Measurements from ENCODE around the gene LRRC18. TPM values are rescaled to one million over a fixed set of nuclear protein-coding genes. Genes with fewer than 3 reads are reported as not detected.

The LRRC18 gene
- total and polyA plus RNA-seq, 10 of the 15 experiments (the other 5 are each of a cell fraction or from before 2014, with no cell fraction given) = 0.16 to 0.47 (median 0.24) TPM; not detected in 6

GRCh38 chr10:48932831-48933664, 6.6 kb downstream of the LRRC18 start:
- no peak for DNase-seq (ENCODE audit: low read depth, low spot score)
- BruUV-seq (replicated peaks) = no TSS peak
- WGBS (ENCODE audit: insufficient coverage, insufficient replicate concordance, low lambda C conversion rate, missing lambda C conversion rate) = 96% methylated on average over 7 of the region's 7 CpGs
- ChIA-PET CTCF (interaction anchor here (0.7 kb wide), 1 partner anchor 168 kb away, joined by 3 read pairs; no protein-coding TSS in a partner anchor), RAD21 (ENCODE audit: unreplicated experiment) (no interaction called here), POLR2A (no interaction called here), SMC1A (ENCODE audit: uncharacterized antibody, unreplicated experiment) (interaction anchor here (0.6 to 1.1 kb wide), 2 partner anchors 119 to 276 kb away, joined by 4 to 5 read pairs; no protein-coding TSS in a partner anchor)
- H3K4me1 ChIP-seq (ENCODE audit: control insufficient read depth, insufficient read depth, low read length) = no peaks in the 10 kb centered on the region
- no peak for FAIRE-seq
- H3K27me3 ChIP-seq (replicated peaks in 1 of 2; ENCODE audit: control insufficient read depth in 2 of 2, insufficient read depth in 2 of 2, low read length in 1 of 2) = no peaks in the 10 kb centered on the region
- peaks cover 0 to 6% of the 10 kb centered on the region in 2 experiments; a peak in 3 of 4 replicates for H3K36me3 ChIP-seq (ENCODE audit: control insufficient read depth in 2 of 2, insufficient read depth in 2 of 2, low read length in 1 of 2)
- no peak overlapping the region for H2AFZ ChIP-seq (ENCODE audit: control insufficient read depth, low read depth, low read length)
- no peaks in the 10 kb centered on the region for H3K9me3 ChIP-seq (replicated peaks; ENCODE audit: control insufficient read depth, insufficient read depth, low read length)
- no peaks in the 10 kb centered on the region for H3K79me2 ChIP-seq (ENCODE audit: control insufficient read depth, insufficient read depth, low read length)
- no peak overlapping the region for H3K9ac ChIP-seq (ENCODE audit: control insufficient read depth, insufficient read depth, low read length)
- no peak for TF ChIP-seq SP1 (IDR thresholded peaks at IDR 0.05; ENCODE audit: low read depth, low read length)
- no peak for TF ChIP-seq EZH2 (IDR thresholded peaks at IDR 0.05; ENCODE audit: borderline replicate concordance, control insufficient read depth, low read depth, low read length)
- no peak for TF ChIP-seq POLR2A (IDR thresholded peaks at IDR 0.05; ENCODE audit: low read depth, low read length)
- no peak for TF ChIP-seq ZBED1 (IDR thresholded peaks at IDR 0.05; ENCODE audit: borderline replicate concordance)
- no peak for TF ChIP-seq NFIC (IDR thresholded peaks at IDR 0.05; ENCODE audit: low read depth, low read length)
- no peak for TF ChIP-seq PAX5 (IDR thresholded peaks at IDR 0.05; ENCODE audit: borderline replicate concordance, low read depth, low read length)
- TF ChIP-seq TARDBP (IDR thresholded peaks at IDR 0.05; ENCODE audit: borderline replicate concordance) = no peak
- no peak for TF ChIP-seq DPF2 (IDR thresholded peaks at IDR 0.05)
- TF ChIP-seq SIX5 (IDR thresholded peaks at IDR 0.05; ENCODE audit: low read depth, low read length, severe bottlenecking) = no peak
- TF ChIP-seq NFYA (IDR thresholded peaks at IDR 0.05; ENCODE audit: borderline replicate concordance, low read depth, low read length) = no peak
- TF ChIP-seq RCOR1 (conservative IDR thresholded peaks at IDR 0.05; ENCODE audit: low read depth, low read length) = no peak
- no peak for TF ChIP-seq POLR2AphosphoS5 (IDR thresholded peaks at IDR 0.05; ENCODE audit: low read length)
- TF ChIP-seq MYB (IDR thresholded peaks at IDR 0.05; ENCODE audit: borderline replicate concordance, low read depth, low read length) = no peak
- no peak for TF ChIP-seq E2F8 (IDR thresholded peaks at IDR 0.05; ENCODE audit: low read depth, partially characterized antibody)
- ATAC-seq = no peak
- in situ Hi-C loops (cut with MboI) = no loop called here
- no peak overlapping the region for H3K27ac ChIP-seq (ENCODE audit: control insufficient read depth, insufficient read depth)
- H3K4me2 ChIP-seq (ENCODE audit: control insufficient read depth, insufficient read depth) = no peak overlapping the region
- no peak overlapping the region for H3K4me3 ChIP-seq
- intact Hi-C loops (cut with micrococcal nuclease; ENCODE audit: unreplicated experiment) = no loop called here
- H4K20me1 ChIP-seq (ENCODE audit: control insufficient read depth, insufficient read depth) = no peaks in the 10 kb centered on the region
